OCI-LY1 (cell line): Measurements from ENCODE around the gene ABHD6.

Source experiments
- H2AFZ ChIP-seq: fragments of 200-600 bp; sonication (generic), shearing (Covaris generic); 2 replicates; pipeline ENCODE4 v1.6.0; 2014; ENCODE audit warnings: antibody characterized with exemption, mild to moderate bottlenecking, low read length
- H3F3A ChIP-seq: fragments of 200-600 bp; sonication (generic), shearing (Covaris generic); 2 replicates; pipeline ENCODE4 v1.6.0; 2014; ENCODE audit warnings: mild to moderate bottlenecking, antibody characterized with exemption, low read length, moderate library complexity; ENCODE audit not compliant: insufficient read depth
- H3K27ac ChIP-seq: fragments of 200-600 bp; sonication (generic); 2 replicates; pipeline ENCODE4 v1.5.1; 2014; ENCODE audit warnings: low read length, mixed run types, mild to moderate bottlenecking, low read depth; ENCODE audit not compliant: poor library complexity, severe bottlenecking
- H3K27me3 ChIP-seq: fragments of 200-600 bp; sonication (generic); 2 replicates; pipeline ENCODE4 v1.6.0; 2014; ENCODE audit warnings: antibody characterized with exemption, mild to moderate bottlenecking, low read length, moderate library complexity; ENCODE audit not compliant: insufficient read depth
- H3K36me3 ChIP-seq: fragments of 200-600 bp; sonication (generic); 2 replicates; pipeline ENCODE4 v1.6.1; 2014; ENCODE audit warnings: mild to moderate bottlenecking, antibody characterized with exemption, low read length, moderate library complexity, mixed read lengths; ENCODE audit not compliant: insufficient read depth
- H3K4me1 ChIP-seq: fragments of 200-600 bp; sonication (generic); 2 replicates; pipeline ENCODE4 v1.5.1; 2014; ENCODE audit warnings: mild to moderate bottlenecking, low read length, moderate library complexity; ENCODE audit not compliant: insufficient read depth, severe bottlenecking
- H3K4me2 ChIP-seq: fragments of 200-600 bp; sonication (generic), shearing (Covaris generic); 2 replicates; pipeline ENCODE4 v1.6.1; 2014; ENCODE audit warnings: low read length
- H3K4me3 ChIP-seq: fragments of 200-600 bp; sonication (generic); 2 replicates; pipeline ENCODE4 v1.5.1; 2014; ENCODE audit warnings: low read length, low read depth, mild to moderate bottlenecking, mixed read lengths; ENCODE audit not compliant: poor library complexity, severe bottlenecking
- H3K79me2 ChIP-seq: fragments of 200-600 bp; shearing (Covaris generic); 2 replicates; pipeline ENCODE4 v1.6.1; 2016; ENCODE audit warnings: mixed run types, low read length, mixed read lengths; ENCODE audit not compliant: insufficient read depth
- H3K9ac ChIP-seq: fragments of 200-600 bp; sonication (generic), shearing (Covaris generic); 2 replicates; pipeline ENCODE4 v1.6.1; 2014; ENCODE audit warnings: mild to moderate bottlenecking, low read length, mixed read lengths
- H3K9me2 ChIP-seq: fragments of 200-600 bp; sonication (generic), shearing (Covaris generic); 2 replicates; pipeline ENCODE4 v1.6.1; 2014; ENCODE audit warnings: low read depth, mild to moderate bottlenecking, low read length, mixed read lengths
- H3K9me3 ChIP-seq: fragments of 200-600 bp; shearing (Covaris generic); 2 replicates; pipeline ENCODE4 v1.6.1; 2014; ENCODE audit warnings: low read length, mixed read lengths
- H4K20me1 ChIP-seq: fragments of 200-600 bp; sonication (generic), shearing (Covaris generic); 2 replicates; pipeline ENCODE4 v1.6.0; 2016; ENCODE audit warnings: mild to moderate bottlenecking, low read length; ENCODE audit not compliant: insufficient read depth
- EZH2 ChIP-seq: fragments of 200-600 bp; sonication (generic), shearing (Covaris generic); IDR thresholded peaks from 2 replicates; pipeline ENCODE4 v1.8.0; 2017; ENCODE audit warnings: borderline replicate concordance, mixed run types, mild to moderate bottlenecking, antibody characterized with exemption, low read length, moderate library complexity, mixed read lengths
- TF ChIP-seq, protein P1 (sequence below): fragments of 200-600 bp; sonication (generic), shearing (Covaris generic); IDR thresholded peaks from 2 replicates; pipeline ENCODE4 v1.5.1; 2017; ENCODE audit warnings: mild to moderate bottlenecking, antibody characterized with exemption, low read length, moderate library complexity, mixed read lengths

The ABHD6 gene

DNA sequence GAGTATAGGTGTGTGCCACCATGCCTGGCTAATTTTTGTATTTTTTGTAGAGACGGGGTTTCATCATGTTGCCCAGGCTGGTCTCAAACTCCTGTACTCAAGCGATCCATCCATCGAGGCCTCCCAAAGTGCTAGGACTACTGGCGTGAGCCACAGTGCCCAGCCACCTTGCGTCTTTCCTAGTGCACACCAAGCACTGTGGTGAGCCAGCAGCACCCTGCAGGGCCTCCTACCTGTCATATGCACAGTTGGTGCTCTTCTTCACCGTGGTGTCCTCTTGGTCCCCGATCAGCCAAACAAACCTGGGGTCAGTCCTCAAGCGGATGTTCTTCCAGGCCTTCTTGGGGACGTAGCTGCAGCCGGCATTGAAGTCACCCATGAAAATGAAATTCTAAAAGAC lies 40.0 kb upstream of the ABHD6 start:
- no peak overlapping the region for H2AFZ ChIP-seq
- no peak overlapping the region for H3K9ac ChIP-seq
- H3K36me3 ChIP-seq, result no peaks in the 10 kb centered on the region; the same call in 1 of the 2 replicates
- no peaks in the 10 kb centered on the region for H4K20me1 ChIP-seq
- H3K4me3 ChIP-seq, result no peak overlapping the region
- no peaks in the 10 kb centered on the region for H3K79me2 ChIP-seq
- H3K9me2 ChIP-seq, result no peaks in the 10 kb centered on the region
- H3K9me3 ChIP-seq, result peaks cover 4% of the 10 kb centered on the region; the same call in 1 of the 2 replicates
- peaks cover 7% of the 10 kb centered on the region; the same call in 1 of the 2 replicates for H3K27me3 ChIP-seq
- TF ChIP-seq EZH2, result no peak
- TF ChIP-seq, protein P1, sequence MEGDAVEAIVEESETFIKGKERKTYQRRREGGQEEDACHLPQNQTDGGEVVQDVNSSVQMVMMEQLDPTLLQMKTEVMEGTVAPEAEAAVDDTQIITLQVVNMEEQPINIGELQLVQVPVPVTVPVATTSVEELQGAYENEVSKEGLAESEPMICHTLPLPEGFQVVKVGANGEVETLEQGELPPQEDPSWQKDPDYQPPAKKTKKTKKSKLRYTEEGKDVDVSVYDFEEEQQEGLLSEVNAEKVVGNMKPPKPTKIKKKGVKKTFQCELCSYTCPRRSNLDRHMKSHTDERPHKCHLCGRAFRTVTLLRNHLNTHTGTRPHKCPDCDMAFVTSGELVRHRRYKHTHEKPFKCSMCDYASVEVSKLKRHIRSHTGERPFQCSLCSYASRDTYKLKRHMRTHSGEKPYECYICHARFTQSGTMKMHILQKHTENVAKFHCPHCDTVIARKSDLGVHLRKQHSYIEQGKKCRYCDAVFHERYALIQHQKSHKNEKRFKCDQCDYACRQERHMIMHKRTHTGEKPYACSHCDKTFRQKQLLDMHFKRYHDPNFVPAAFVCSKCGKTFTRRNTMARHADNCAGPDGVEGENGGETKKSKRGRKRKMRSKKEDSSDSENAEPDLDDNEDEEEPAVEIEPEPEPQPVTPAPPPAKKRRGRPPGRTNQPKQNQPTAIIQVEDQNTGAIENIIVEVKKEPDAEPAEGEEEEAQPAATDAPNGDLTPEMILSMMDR, result no peak
- no peaks in the 10 kb centered on the region for H3K4me1 ChIP-seq
- H3F3A ChIP-seq, result no peaks in the 10 kb centered on the region
- H3K27ac ChIP-seq, result no peak overlapping the region
- H3K4me2 ChIP-seq, result no peak overlapping the region

DNA sequence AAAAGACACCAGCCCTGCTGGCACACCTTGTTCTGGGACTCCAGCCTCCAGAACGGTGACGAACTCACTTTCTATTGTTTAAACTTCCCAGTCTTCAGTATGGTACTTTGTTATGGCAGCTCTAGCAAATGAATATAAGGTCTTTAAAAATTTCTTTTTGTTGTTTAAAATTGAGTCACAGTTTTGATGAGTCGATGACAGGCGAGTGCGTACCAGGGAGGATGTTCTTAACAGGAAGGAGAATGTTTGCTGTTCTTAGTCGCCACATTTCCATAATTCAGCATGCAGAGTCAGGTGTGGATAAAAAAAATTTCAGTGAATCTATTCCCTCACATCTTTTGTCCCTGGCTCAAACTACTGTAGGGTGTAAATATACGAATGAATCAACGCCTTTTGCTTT lies 39.2 kb upstream of the ABHD6 start:
- Histone ChIP-seq H3K9me3 (peaks cover 4% of the 10 kb centered on the region; the same call in 1 of the 2 replicates), H3F3A (no peaks in the 10 kb centered on the region), H3K9me2 (no peaks in the 10 kb centered on the region), H3K9ac (no peak overlapping the region), H4K20me1 (no peaks in the 10 kb centered on the region), H3K4me3 (no peak overlapping the region), H3K36me3 (no peaks in the 10 kb centered on the region; the same call in 1 of the 2 replicates), H3K4me1 (no peaks in the 10 kb centered on the region), H3K79me2 (no peaks in the 10 kb centered on the region), H3K27me3 (peaks cover 7% of the 10 kb centered on the region; the same call in 1 of the 2 replicates), H3K27ac (no peak overlapping the region), H3K4me2 (no peak overlapping the region), H2AFZ (no peak overlapping the region)
- TF ChIP-seq, protein P1, result no peak
- TF ChIP-seq EZH2, result no peak

DNA sequence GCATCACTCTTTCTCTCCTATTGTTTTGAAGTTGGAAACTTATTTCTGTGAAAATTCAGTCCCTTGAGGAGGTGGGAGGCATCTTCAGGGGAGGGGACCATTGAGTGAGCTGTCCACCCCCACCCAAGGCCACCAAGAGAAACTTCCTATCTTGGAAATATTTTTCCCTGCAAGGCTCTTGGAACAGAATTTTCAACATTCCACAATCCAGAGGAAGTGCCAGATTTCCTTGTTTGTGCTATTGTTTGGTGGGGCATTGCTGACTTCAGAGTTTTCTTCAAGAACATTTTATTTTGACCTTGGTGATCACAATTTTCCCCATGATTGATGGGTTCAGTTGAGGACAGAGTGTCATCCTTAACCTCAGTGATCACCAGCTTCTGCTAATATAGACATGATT lies 38.8 kb upstream of the ABHD6 start:
- Histone ChIP-seq H2AFZ (no peak overlapping the region), H4K20me1 (no peaks in the 10 kb centered on the region), H3K36me3 (no peaks in the 10 kb centered on the region; the same call in 1 of the 2 replicates), H3K4me3 (no peak overlapping the region), H3K9ac (no peak overlapping the region), H3K9me2 (no peaks in the 10 kb centered on the region), H3K27ac (no peak overlapping the region), H3K4me1 (no peaks in the 10 kb centered on the region), H3K27me3 (peaks cover 7% of the 10 kb centered on the region; the same call in 1 of the 2 replicates), H3F3A (no peaks in the 10 kb centered on the region), H3K79me2 (no peaks in the 10 kb centered on the region), H3K4me2 (no peak overlapping the region), H3K9me3 (peaks cover 4% of the 10 kb centered on the region; the same call in 1 of the 2 replicates)
- TF ChIP-seq, protein P1, result no peak
- no peak for TF ChIP-seq EZH2
